A673 (cell line): ENCODE data around the gene LDLRAP1. TPM values are rescaled to one million over a fixed set of nuclear protein-coding genes. Genes with fewer than 3 reads are reported as not detected.

Experiments used
- BruUV-seq: library from RNA; stranded (reverse); fragments of 400-500 nt; replicated peaks from 2 replicates; lab custom pipeline; 2021; lab: Mats Ljungman, UMichigan
- CTCF ChIA-PET: fragments of 300-600 bp; sonication (Branson Sonifier 250); formaldehyde crosslinking; loops from one replicate; lab custom pipeline; 2022; ENCODE audit warnings: antibody characterized with exemption; lab: Charles Lee
- POLR2A ChIA-PET: fragments of 300-600 bp; sonication (Branson Sonifier 250); formaldehyde crosslinking; loops from one replicate; lab custom pipeline; 2022; ENCODE audit warnings: antibody characterized with exemption; ENCODE audit not compliant: low non-redundant PET; lab: Charles Lee
- DNase-seq: peaks from one replicate; pipeline ENCODE4 v3.0.0-alpha.2; 2015; ENCODE audit warnings: low spot score
- H3K27ac ChIP-seq: fragments of 200-600 bp; sonication (generic); 2 replicates; pipeline ENCODE4 v1.5.1; 2016; ENCODE audit warnings: mixed run types, low read depth, mild to moderate bottlenecking, mixed read lengths, antibody characterized with exemption, low read length; ENCODE audit not compliant: poor library complexity, severe bottlenecking
- H3K27me3 ChIP-seq: fragments of 200-600 bp; sonication (generic); replicated peaks from 2 replicates; pipeline ENCODE4 v1.6.1; 2017; ENCODE audit warnings: mixed run types, low read depth, mild to moderate bottlenecking, mixed read lengths, antibody characterized with exemption, low read length; ENCODE audit not compliant: insufficient read depth, poor library complexity
- H3K36me3 ChIP-seq: fragments of 200-600 bp; sonication (generic); 2 replicates; pipeline ENCODE4 v1.6.1; 2016; ENCODE audit warnings: mixed run types, mild to moderate bottlenecking, mixed read lengths, antibody characterized with exemption, low read length; ENCODE audit not compliant: insufficient read depth, poor library complexity, severe bottlenecking
- H3K4me1 ChIP-seq: fragments of 200-600 bp; sonication (generic); 2 replicates; pipeline ENCODE4 v1.6.1; 2017; ENCODE audit warnings: mixed run types, mild to moderate bottlenecking, mixed read lengths, antibody characterized with exemption, low read length; ENCODE audit not compliant: insufficient read depth, poor library complexity, severe bottlenecking
- H3K4me3 ChIP-seq: fragments of 200-600 bp; sonication (generic); 2 replicates; pipeline ENCODE4 v1.5.1; 2016; ENCODE audit warnings: low read depth, mixed run types, mild to moderate bottlenecking, mixed read lengths, low read length; ENCODE audit not compliant: poor library complexity, severe bottlenecking
- H3K9me3 ChIP-seq: fragments of 200-600 bp; sonication (generic); 2 replicates; pipeline ENCODE4 v1.6.1; 2016; ENCODE audit warnings: mixed run types, low read depth, mild to moderate bottlenecking, mixed read lengths, antibody characterized with exemption, low read length; ENCODE audit not compliant: poor library complexity, severe bottlenecking
- EZH2 ChIP-seq: fragments of 200-600 bp; sonication (generic); IDR thresholded peaks from 2 replicates; pipeline ENCODE4 v1.6.1; 2017; ENCODE audit warnings: borderline replicate concordance, low read depth, mild to moderate bottlenecking, mixed read lengths, antibody characterized with exemption, low read length; ENCODE audit not compliant: poor library complexity, severe bottlenecking
- intact Hi-C: fragments of 100-400 bp; cut with micrococcal nuclease; formaldehyde crosslinking; loops from one replicate; pipeline ENCODE4 v1.10.0; 2022; ENCODE audit not compliant: unreplicated experiment
- total RNA-seq: library from RNA; stranded (reverse); gene quantifications from 2 replicates; pipeline ENCODE4 v1.2.3, GENCODE V29; 2021
- TF ChIP-seq, protein P1 (sequence below): fragments of 300-800, 200-600 bp; sonication (generic); conservative IDR thresholded peaks from 2 replicates; pipeline ENCODE4 v1.5.1; 2017; ENCODE audit warnings: low read depth, mild to moderate bottlenecking, antibody characterized with exemption, low read length, moderate library complexity, mixed read lengths

LDLRAP1 gene
- total RNA-seq, 1 experiment from 2014 or later = 5.5 TPM

DNA sequence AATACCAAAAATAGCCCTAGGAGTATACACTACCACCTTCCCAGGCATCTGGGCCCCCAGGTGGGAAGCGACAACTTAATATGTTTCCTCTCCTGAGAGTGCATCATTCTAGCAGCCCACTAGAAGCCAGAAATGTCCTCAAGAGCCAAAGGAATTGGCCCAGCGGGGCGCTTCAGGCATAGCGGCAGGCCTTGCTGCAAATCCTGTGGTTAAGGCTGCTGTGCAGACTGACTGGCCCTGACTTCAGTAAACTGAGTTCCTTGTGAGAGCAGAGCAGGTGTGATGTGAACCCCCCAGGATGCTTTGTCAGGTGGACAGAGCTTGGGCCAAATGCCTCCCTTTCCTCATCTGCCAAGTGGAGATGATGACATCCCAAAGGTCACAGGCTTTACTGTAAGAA lies 29.7 kb upstream of the LDLRAP1 start:
- no TSS peak for BruUV-seq
- POLR2A ChIA-PET = no interaction called here
- no peak overlapping the region for H3K4me3 ChIP-seq
- no peaks in the 10 kb centered on the region for H3K27me3 ChIP-seq
- no peaks in the 10 kb centered on the region for H3K4me1 ChIP-seq
- TF ChIP-seq, protein P1, sequence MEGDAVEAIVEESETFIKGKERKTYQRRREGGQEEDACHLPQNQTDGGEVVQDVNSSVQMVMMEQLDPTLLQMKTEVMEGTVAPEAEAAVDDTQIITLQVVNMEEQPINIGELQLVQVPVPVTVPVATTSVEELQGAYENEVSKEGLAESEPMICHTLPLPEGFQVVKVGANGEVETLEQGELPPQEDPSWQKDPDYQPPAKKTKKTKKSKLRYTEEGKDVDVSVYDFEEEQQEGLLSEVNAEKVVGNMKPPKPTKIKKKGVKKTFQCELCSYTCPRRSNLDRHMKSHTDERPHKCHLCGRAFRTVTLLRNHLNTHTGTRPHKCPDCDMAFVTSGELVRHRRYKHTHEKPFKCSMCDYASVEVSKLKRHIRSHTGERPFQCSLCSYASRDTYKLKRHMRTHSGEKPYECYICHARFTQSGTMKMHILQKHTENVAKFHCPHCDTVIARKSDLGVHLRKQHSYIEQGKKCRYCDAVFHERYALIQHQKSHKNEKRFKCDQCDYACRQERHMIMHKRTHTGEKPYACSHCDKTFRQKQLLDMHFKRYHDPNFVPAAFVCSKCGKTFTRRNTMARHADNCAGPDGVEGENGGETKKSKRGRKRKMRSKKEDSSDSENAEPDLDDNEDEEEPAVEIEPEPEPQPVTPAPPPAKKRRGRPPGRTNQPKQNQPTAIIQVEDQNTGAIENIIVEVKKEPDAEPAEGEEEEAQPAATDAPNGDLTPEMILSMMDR = no peak
- TF ChIP-seq EZH2 = no peak
- no peak overlapping the region for H3K27ac ChIP-seq
- CTCF ChIA-PET = no interaction called here
- intact Hi-C loops = no loop called here
- H3K36me3 ChIP-seq = no peaks in the 10 kb centered on the region
- H3K9me3 ChIP-seq = no peaks in the 10 kb centered on the region
- DNase-seq = no peak

GRCh38 chr1:25515033-25515432 lies 28.4 kb upstream of the LDLRAP1 start:
- no peak for DNase-seq

DNA sequence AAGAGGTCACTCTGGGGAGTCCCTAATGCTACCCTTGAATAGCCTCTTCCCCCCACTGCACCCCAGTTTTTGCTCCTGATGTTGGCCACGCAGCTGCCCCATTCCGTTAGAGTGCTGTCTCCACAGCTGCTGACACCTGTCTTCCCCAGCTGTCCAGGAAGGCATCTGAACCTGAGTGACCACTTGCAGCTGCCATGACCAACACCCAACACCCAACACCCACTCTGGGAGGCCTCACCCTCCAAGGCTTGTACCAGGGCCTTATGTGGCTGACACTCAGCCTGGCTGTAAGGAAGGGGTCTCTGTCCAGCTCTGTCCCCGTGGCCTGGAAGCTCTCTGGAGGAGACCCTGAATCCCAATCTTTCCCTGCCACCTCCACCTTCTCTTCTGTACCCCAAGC lies 26.7 kb upstream of the LDLRAP1 start:
- POLR2A ChIA-PET = no interaction called here
- DNase-seq = no peak
- intact Hi-C loops = no loop called here
- no peaks in the 10 kb centered on the region for H3K36me3 ChIP-seq
- no peaks in the 10 kb centered on the region for H3K27me3 ChIP-seq
- TF ChIP-seq, protein P1 = no peak
- TF ChIP-seq EZH2 = no peak
- no peak overlapping the region for H3K27ac ChIP-seq
- CTCF ChIA-PET = no interaction called here
- no peak overlapping the region for H3K4me3 ChIP-seq
- H3K9me3 ChIP-seq = no peaks in the 10 kb centered on the region
- H3K4me1 ChIP-seq = no peaks in the 10 kb centered on the region
- BruUV-seq = no TSS peak

More at GRCh38 chr1:25515033-25515432, 28.4 kb upstream of the LDLRAP1 start:
- CTCF ChIA-PET = no interaction called here
- Histone ChIP-seq H3K27me3 (no peaks in the 10 kb centered on the region), H3K9me3 (no peaks in the 10 kb centered on the region), H3K36me3 (no peaks in the 10 kb centered on the region), H3K27ac (no peak overlapping the region), H3K4me1 (no peaks in the 10 kb centered on the region), H3K4me3 (no peak overlapping the region)
- POLR2A ChIA-PET = no interaction called here
- intact Hi-C loops = no loop called here
- no TSS peak for BruUV-seq
- no peak for TF ChIP-seq EZH2
- TF ChIP-seq, protein P1 = no peak
